HG02678 (cell line): ENCODE measurements around the gene BEAN1.

Experiments
- ATAC-seq: cut with Tn5 transposase; IDR thresholded peaks from one replicate; pipeline ENCODE4 v1.9.1; 2021; ENCODE audit warnings: mild to moderate bottlenecking, moderate library complexity; ENCODE audit not compliant: unreplicated experiment

The BEAN1 gene

DNA sequence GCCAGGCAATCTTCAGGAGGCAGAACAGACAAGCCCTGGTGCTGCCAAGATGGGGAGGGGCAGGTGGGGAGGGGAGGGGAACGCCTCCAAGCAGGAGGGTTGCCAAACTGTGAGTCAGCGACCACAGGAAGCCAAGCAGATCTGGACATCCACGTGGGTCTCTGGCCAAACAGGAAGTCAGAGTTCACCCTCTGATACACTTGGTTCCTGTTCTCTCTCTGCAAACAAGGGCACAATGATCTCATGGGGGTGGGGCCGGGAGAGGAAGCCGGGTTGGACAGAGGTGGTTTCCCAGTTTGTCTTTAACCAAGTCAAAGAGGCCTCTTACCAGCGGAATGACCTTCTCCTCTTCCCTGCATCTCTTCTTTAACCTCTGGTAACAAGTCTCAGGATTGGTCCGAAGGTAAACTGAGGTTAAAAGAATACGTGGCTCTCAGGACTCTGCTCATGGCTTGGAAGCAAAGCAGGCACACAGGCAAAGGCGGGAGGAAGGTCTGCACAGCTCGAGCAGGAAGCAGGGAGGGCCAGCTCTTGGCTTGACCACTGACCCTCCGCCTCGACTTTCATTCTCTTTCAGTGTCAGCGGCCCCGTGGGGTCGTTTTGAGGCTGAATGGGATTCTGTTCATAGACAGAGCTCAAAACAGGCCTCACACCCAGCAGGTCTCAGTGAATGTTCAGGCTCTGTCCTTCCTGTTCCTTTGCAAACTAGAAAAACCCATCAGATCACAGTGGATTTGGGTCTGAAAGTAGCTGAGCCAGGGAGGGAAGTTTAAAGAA, 89.9 kb downstream of the BEAN1 start:
- peak; percentile 97 for ATAC-seq

DNA sequence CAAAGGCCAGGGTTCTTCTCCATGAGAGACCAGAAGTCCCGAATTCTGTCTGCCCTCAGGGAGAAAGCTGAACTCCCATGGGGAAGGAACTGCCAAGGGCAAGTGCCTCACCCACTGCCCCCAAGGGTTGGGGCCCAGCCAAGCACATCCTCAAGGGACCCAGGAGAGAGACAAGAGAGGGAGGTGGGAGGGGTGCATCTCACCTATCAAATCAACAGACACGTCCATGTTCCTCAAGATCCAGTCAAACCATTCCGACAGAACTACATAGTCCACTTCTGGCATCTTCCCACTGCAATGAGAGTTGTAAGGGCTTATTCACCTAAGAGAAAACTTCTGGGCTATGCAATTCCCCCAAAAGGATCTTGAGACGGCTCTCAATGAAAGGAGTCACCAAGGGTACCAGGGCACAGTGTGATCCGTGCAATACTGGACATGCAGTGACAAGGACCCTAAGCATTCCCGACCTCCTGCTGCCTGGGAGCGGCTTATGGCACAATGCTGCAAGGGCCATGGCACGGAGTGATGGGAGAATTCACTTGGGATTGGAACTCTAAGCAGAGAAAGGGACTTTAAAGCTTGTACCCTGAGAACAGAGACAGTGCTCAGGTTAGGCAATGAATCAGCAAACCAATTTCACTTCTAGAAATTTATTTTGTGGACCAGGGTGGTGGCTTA, 90.6 kb downstream of the BEAN1 start:
- no peak for ATAC-seq

DNA sequence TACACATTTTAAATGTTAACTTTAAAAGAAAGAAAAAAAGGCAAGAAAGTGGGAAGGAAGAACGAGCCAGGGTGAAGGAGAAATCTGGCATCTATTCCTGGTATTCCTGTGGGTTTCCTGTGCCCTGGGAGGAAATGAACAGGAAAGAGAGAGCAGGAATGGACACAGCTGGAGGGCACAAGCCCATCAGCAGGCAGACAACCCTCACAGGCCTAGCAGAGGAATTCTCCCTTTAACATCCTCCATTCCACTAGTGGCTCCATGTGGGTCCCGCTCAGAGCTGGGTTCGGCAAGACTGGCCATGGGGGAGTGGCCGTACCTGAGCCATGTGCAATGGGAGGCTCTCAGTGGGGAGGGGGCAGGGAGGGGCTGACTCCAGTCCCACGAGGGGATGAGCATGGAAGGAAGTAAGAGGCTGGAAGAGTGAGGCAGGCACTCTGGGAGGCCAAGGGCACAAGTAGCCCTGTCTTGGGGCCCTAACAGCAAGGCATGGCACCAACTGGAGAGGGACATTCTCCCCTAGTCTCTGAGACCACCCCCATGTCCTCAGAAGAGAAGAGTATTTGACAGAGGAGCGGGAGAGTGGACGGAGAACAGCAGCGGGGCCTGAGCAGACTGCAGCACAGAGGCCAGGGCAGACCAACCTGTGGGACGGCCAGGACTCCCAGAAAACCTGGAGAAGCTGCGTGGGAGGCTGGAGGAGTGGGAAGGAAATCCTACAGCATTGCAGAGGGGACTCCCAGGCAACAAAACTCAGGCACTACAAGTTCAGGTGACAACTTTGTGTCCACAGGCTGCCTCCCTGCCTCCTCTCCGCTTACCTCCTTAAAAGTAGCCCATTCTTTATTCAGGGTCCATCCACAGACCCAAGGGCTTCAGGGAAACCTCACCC, 92.6 kb downstream of the BEAN1 start:
- no peak for ATAC-seq

- ATAC-seq: no peak
Measured at GRCh38 chr16:66520406-66521170, 93.5 kb downstream of the BEAN1 start.

DNA sequence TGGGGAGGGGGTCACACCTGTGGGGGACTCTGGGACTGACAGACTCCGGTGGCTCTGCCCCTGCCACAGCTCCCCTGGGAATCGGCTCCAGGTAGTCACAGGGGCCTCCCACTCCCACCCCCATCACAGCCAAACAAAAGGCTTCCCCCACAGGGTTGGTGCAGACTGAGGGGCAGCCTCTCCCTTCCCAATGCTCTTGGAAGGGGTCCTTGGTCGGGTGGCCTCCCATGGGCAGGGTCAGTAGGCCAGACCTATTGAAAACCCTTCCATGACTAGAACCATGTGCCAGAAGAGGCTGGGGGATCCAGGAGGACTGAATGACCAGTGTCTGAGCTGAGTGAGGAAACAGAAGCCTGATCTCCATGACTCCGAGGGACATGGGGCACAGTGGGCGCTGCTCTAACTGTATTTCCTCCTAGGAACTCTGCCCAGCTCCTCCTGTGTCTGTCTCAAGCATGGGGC, 94.2 kb downstream of the BEAN1 start:
- ATAC-seq: no peak

- ATAC-seq: peak; percentile 50
Measured at GRCh38 chr16:66521951-66522771, 95.1 kb downstream of the BEAN1 start.

- ATAC-seq: no peak
Measured at GRCh38 chr16:66522816-66523590, 95.9 kb downstream of the BEAN1 start.

DNA sequence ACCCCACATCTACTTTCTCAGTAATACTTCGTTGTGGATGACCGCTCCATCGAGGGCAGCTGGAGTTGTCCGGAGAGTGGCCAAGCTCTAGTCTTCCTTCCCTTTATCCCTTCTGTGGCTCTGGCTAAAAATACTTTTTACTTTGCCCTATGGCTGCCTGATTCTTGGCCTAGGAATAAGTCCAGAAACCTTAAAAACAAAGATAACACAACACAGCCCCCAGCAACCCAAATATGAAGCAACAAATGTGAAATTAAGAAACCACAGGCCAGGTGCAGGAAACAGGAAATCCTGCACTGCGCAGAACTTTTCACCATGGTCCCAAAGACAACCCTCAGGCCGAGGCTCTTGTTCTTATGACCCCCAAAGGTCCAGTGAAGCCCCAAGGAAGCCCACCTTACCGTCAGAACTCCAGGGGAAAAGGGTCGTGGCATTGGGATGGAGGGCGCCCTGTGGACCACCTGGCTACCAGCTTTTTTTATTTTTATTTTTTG, 96.8 kb downstream of the BEAN1 start:
- ATAC-seq: peak; percentile 46

DNA sequence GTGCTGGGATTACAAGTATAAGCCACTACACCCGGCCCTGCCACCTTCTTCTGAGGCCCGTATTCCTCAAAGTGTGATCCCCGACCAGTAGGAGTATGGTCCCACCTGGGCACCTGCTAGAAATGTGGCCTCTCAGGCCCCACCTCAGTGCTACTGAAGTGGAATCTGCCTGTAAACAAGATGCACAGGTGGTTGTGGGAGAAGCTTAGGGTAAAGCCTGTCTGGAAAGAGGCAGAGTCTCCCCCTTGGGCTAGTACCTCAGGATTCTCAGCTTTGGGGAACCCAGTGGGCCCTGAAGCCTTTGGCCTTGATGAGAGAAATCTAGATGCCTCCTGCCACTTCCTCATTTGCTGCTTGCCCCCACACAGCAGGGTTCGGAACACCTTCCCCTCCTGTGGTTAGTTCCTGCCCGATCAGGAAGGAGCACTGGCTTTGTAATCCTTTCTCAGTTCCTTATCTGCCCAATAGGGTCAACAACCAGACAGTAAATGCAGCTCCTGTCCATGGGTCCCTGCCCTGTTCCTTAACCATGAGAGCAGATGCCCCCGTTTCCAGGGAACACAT, 97.6 kb downstream of the BEAN1 start:
- peak; percentile 62 for ATAC-seq

- ATAC-seq: no peak
Measured at GRCh38 chr16:66525396-66526180, 98.5 kb downstream of the BEAN1 start.

DNA sequence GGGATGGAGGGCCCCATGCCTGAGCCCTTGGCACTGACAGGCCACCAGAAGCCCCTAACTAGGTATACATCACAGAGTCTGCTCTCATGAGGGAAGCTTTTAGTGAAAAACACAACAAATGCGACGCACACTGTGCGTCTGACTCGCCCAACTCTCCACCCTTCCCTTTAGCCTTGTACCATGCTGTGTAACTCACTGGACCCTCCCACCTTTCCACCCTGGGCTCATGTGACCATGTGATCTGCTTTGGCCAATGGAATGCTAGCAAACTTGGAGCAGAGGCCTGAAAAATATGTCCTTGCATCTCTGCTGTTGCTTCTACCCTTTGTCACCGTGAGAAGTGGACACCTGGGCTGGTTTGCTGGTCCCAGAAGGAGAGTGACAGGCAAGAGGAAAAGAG, 101.2 kb downstream of the BEAN1 start:
- no peak for ATAC-seq

GRCh38 chr16:66529475-66529874, 102.4 kb downstream of the BEAN1 start:
- no peak for ATAC-seq
